ENCODE results near the gene ZNF774. TPM values are rescaled to one million over a fixed set of nuclear protein-coding genes. Genes with fewer than 3 reads are reported as not detected.
A peak's percentile ranks its signal among the peaks of the same experiment; 100 is the strongest.
"Not testable (repeated sequence)": the region's sequence is repeated elsewhere in the genome, so short reads cannot be mapped to it uniquely, and the experiment has no call there.

ZNF774 gene
- 1 to 10 TPM in 1 of 2 experiments, under 1 TPM in 1; 0.68 to 1.1 TPM for total RNA-seq

DNA sequence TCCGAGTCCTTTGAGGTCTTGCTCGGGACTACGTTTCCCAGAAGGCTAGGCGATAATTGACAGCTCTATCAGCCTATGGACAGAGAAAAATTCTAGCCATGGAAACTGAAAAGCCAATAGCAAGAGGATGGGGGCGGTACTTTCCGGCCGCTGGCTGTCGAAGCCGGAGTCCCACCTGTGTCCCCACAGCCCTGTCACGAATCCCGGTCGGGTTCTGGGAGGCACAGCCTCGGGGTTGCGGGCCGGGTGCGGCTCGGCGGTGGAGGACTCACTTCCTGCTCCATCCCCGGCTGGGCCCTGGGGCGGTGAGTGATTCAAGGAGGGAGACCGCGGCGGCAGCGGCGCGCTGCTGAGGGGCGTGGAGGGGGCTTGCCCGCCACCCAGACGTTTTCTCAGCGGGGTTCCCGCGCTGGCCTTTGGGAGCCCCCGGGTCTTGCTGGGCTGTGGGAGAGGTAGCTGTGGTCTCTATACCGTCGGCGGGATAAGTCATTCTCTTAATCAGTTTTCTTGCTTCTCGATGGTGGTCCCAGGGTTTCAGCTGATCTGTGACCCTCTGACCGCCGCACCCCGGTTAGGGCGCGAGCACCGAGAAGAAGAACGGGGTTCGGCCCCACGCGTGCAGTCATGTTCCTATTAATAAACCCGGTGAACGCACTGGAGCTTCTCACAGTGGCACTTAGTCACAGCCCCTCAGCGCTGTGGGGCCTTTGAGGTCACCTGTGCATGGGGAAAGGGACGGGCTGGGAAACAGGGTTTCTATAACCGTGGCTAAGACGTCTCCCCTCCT, at the start of gene ZNF774:
ZNF774 (plus strand) TSS at position 178 of the 787 bp plus-strand sequence. CDS start 2,377 bp downstream, outside the sequence.
- CTCF ChIA-PET: interaction anchor here (1.8 to 2.3 kb wide), 3 partner anchors 9 to 130 kb away, joined by 5 to 11 read pairs (median 6); no protein-coding TSS in a partner anchor
- POLR2A ChIA-PET: interaction anchor here (0.5 to 1.5 kb wide), 3 partner anchors 23 to 64 kb away, joined by 3 to 5 read pairs (median 4); partner anchors contain the start of gene IQGAP1
- H3K4me1 Mint-ChIP-seq (ENCODE audit: low read depth): peaks cover 6% of the 10 kb centered on the region

DNA sequence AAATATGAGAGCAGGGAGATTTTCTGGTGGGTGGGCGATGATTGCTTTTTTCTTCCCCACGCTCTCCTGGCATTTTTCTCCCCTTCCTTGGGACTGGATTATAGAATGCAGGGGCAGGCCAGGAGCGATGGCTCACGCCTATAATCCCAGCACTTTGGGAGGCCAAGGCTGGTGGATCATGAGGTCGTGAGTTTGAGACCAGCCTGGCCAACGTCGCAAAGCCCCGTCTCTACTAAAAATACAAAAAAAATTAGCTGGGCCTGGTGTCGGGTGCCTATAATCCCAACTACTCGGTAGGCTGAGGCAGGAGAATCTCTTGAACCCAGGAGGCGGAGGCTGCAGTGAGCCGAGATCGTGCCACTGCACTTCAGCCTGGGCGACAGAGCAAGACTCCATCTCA, 46.7 kb upstream of the ZNF774 start:
- H3K27ac Mint-ChIP-seq; H3K36me3 Mint-ChIP-seq; H3K9me3 Mint-ChIP-seq; H3K27me3 Mint-ChIP-seq; intact Hi-C loops (cut with micrococcal nuclease); H3K4me3 Mint-ChIP-seq; POLR2A ChIA-PET; DNase-seq: not testable (repeated sequence)
- CTCF ChIA-PET: interaction anchor here (1.2 to 9.1 kb wide), 5 partner anchors 10 to 177 kb away, joined by 3 to 72 read pairs (median 15); no protein-coding TSS in a partner anchor
- H3K4me1 Mint-ChIP-seq (ENCODE audit: low read depth): peaks cover 48% of the 10 kb centered on the region

More for the DNA sequence above, at the start of gene ZNF774:
- H3K9me3 Mint-ChIP-seq: no peaks in the 10 kb centered on the region
- intact Hi-C loops (cut with micrococcal nuclease): loop anchor here (1.0 to 5.0 kb wide), 4 partner anchors 10 to 67 kb away; partner anchors contain the start of gene IQGAP1
- peaks cover 4% of the 10 kb centered on the region for H3K27me3 Mint-ChIP-seq
- no peaks in the 10 kb centered on the region for H3K36me3 Mint-ChIP-seq
- no peak within 1 kb of the TSS for H3K27ac Mint-ChIP-seq
- peak; percentile 93 for DNase-seq
- peak within 1 kb of the TSS; percentile 87 for H3K4me3 Mint-ChIP-seq

DNA sequence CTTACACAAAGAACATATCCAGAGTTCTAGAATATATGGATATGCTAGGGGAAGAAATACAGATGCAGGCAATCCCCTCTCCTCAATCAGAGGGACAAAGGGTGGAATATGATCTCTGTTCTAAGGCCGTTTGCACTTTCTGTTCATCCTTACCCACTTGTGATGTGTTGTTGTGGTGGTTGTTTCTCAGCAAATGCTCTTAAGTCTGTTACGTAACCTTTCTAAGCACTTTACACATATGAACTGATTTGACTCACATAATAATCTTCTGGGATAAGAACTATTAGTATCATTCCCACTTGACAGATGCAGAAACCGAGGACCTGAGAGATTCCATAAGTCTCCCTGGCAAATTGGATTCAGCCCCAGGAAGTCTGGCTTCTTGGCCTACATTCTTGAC, 46.2 kb upstream of the ZNF774 start:
- Mint-ChIP-seq H3K4me3 (peak overlapping the region; percentile 30), H3K27me3 (no peaks in the 10 kb centered on the region), H3K9me3 (no peaks in the 10 kb centered on the region), H3K4me1 (ENCODE audit: low read depth) (peaks cover 45% of the 10 kb centered on the region), H3K36me3 (no peaks in the 10 kb centered on the region), H3K27ac (peak overlapping the region; percentile 49)
- ChIA-PET CTCF (interaction anchor here (1.2 to 9.1 kb wide), 8 partner anchors 10 to 342 kb away, joined by 3 to 72 read pairs (median 6); no protein-coding TSS in a partner anchor), POLR2A (no interaction called here)
- intact Hi-C loops (cut with micrococcal nuclease): no loop called here
- DNase-seq: no peak

- intact Hi-C loops (cut with micrococcal nuclease): no loop called here
- Mint-ChIP-seq H3K36me3 (no peaks in the 10 kb centered on the region), H3K27ac (peak overlapping the region; percentile 49), H3K27me3 (no peaks in the 10 kb centered on the region), H3K4me1 (ENCODE audit: low read depth) (peaks cover 38% of the 10 kb centered on the region), H3K4me3 (peak overlapping the region; percentile 30), H3K9me3 (no peaks in the 10 kb centered on the region)
- ChIA-PET CTCF (interaction anchor here (1.2 to 9.1 kb wide), 8 partner anchors 11 to 341 kb away, joined by 3 to 72 read pairs (median 6); no protein-coding TSS in a partner anchor), POLR2A (no interaction called here)
- peak; percentile 64 for DNase-seq
These were observed 45.5 kb upstream of the ZNF774 start for GRCh38 chr15:90306560-90306959.

GRCh38 chr15:90307661-90308060, 44.4 kb upstream of the ZNF774 start:
- DNase-seq: no peak
- ChIA-PET CTCF (interaction anchor here (1.1 to 9.1 kb wide), 3 partner anchors 12 to 223 kb away, joined by 3 to 72 read pairs (median 4); no protein-coding TSS in a partner anchor), POLR2A (interaction anchor here (0.9 kb wide), 1 partner anchor 80 kb away, joined by 4 read pairs; the partner anchor contains the start of gene IQGAP1)
- no peaks in the 10 kb centered on the region for H3K27me3 Mint-ChIP-seq
- intact Hi-C loops (cut with micrococcal nuclease): no loop called here
- peaks cover 39% of the 10 kb centered on the region for H3K4me1 Mint-ChIP-seq (ENCODE audit: low read depth)
- no peaks in the 10 kb centered on the region for H3K9me3 Mint-ChIP-seq
- no peak overlapping the region for H3K27ac Mint-ChIP-seq
- no peaks in the 10 kb centered on the region for H3K36me3 Mint-ChIP-seq
- H3K4me3 Mint-ChIP-seq: no peak overlapping the region

DNA sequence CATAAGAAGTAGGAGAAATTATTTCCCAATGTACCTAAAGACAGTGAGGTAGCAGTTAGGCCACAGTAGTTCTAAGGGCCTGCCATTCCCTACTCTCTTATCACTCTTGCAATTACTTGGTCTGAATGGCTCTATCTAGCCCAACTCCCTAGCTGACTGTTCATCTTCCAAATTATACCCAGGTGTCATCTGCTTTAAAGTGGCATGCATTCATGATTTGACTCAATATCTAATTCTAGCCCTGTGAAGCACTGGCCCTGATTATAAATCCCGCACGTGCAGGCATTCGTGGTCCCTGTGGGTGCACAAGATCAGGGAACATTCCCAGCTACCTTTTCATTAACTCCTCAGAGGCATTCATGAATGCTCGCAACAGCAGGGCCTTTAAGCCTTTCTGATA, 43.1 kb upstream of the ZNF774 start:
- DNase-seq: no peak
- ChIA-PET POLR2A (no interaction called here), CTCF (interaction anchor here (1.2 kb wide), 1 partner anchor 10 kb away, joined by 3 read pairs; no protein-coding TSS in a partner anchor)
- H3K36me3 Mint-ChIP-seq: no peaks in the 10 kb centered on the region
- intact Hi-C loops (cut with micrococcal nuclease): no loop called here
- peaks cover 35% of the 10 kb centered on the region for H3K4me1 Mint-ChIP-seq (ENCODE audit: low read depth)
- no peaks in the 10 kb centered on the region for H3K27me3 Mint-ChIP-seq
- no peaks in the 10 kb centered on the region for H3K9me3 Mint-ChIP-seq
- no peak overlapping the region for H3K27ac Mint-ChIP-seq
- H3K4me3 Mint-ChIP-seq: no peak overlapping the region

GRCh38 chr15:90315278-90315982, 36.7 kb upstream of the ZNF774 start:
- H3K4me1 Mint-ChIP-seq (ENCODE audit: low read depth): peaks cover 9% of the 10 kb centered on the region
- no peaks in the 10 kb centered on the region for H3K36me3 Mint-ChIP-seq
- no peak overlapping the region for H3K4me3 Mint-ChIP-seq
- H3K27me3 Mint-ChIP-seq: no peaks in the 10 kb centered on the region
- no peak for DNase-seq
- H3K27ac Mint-ChIP-seq: no peak overlapping the region
- intact Hi-C loops (cut with micrococcal nuclease): no loop called here
- CTCF ChIA-PET: interaction anchor here (0.6 to 2.9 kb wide), 3 partner anchors 14 to 22 kb away, joined by 3 to 13 read pairs (median 3); no protein-coding TSS in a partner anchor
- POLR2A ChIA-PET: interaction anchor here (0.7 kb wide), 1 partner anchor 222 kb away, joined by 3 read pairs; no protein-coding TSS in a partner anchor
- H3K9me3 Mint-ChIP-seq: no peaks in the 10 kb centered on the region

DNA sequence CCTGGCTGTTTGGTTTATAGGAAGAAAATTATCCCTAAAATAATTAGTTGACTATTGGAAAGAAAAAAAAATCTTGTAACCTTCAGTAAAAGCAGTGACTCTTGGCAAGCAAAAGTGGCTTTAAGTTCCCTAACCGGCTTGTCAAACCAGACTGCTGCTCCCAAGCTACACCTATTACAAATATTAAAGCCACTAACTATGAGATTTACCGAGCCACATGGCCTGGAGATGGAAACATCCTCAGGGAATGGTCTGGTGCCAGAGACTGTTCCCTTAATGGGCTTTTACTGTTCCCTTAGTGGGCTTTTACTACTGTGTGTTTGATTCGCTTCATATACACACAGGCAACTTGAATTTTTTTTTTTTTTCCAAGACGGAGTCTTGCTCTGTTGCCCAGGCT, 35.9 kb upstream of the ZNF774 start:
- intact Hi-C loops (cut with micrococcal nuclease): no loop called here
- peaks cover 10% of the 10 kb centered on the region for H3K4me1 Mint-ChIP-seq (ENCODE audit: low read depth)
- H3K9me3 Mint-ChIP-seq: no peaks in the 10 kb centered on the region
- ChIA-PET POLR2A (no interaction called here), CTCF (interaction anchor here (1.1 to 2.9 kb wide), 2 partner anchors 14 to 23 kb away, joined by 3 to 13 read pairs; no protein-coding TSS in a partner anchor)
- H3K27me3 Mint-ChIP-seq: no peaks in the 10 kb centered on the region
- no peak overlapping the region for H3K27ac Mint-ChIP-seq
- H3K36me3 Mint-ChIP-seq: no peaks in the 10 kb centered on the region
- no peak for DNase-seq
- no peak overlapping the region for H3K4me3 Mint-ChIP-seq

GRCh38 chr15:90318591-90318990, 33.5 kb upstream of the ZNF774 start:
- Mint-ChIP-seq H3K36me3 (no peaks in the 10 kb centered on the region), H3K4me3 (no peak overlapping the region), H3K27me3 (no peaks in the 10 kb centered on the region), H3K27ac (no peak overlapping the region), H3K9me3 (no peaks in the 10 kb centered on the region), H3K4me1 (ENCODE audit: low read depth) (peaks cover 3% of the 10 kb centered on the region)
- POLR2A ChIA-PET: no interaction called here
- intact Hi-C loops (cut with micrococcal nuclease): no loop called here
- CTCF ChIA-PET: interaction anchor here (0.9 to 5.0 kb wide), 16 partner anchors 8 to 614 kb away, joined by 3 to 107 read pairs (median 14); partner anchors contain the start of gene HDDC3
- DNase-seq: no peak

DNA sequence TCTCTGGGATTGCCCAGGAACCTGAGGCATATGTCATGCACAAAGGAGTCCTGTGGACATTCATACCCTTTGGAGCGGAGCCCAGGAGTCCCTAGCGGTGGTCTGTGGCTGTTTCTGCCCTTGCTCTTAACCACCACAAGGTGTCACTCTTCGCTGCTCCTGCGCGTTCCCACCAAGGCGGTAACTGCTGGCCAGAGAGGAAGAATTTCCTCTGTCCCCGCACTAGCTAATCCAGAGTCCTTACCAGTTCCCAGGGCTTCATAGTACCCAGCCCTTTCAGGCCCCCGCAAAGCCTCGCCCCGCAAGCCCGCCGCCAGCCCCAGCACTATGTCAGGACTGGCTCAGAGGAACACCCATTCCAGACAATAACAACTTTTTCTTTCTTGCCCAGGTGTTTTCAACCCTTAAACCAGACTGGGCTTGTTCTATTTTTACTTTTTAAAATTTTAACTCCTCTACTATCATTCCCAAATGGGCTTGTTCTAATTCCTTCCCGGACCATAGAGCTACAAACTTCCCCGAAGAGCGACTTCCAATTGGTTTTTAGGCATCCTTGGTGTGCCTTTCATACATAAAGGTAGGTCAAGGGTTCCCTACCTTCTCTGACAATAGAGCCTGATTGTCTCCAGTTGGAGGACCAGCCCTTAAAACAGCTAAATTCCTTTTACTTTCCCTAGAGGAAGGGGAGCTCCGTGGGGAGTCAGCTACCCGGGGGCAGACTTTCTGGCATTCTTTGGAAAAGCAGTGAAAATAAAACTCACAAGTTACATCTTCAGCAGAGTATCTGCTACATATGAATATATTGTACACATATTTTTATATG, 31.8 kb upstream of the ZNF774 start:
- Mint-ChIP-seq H3K27me3 (no peaks in the 10 kb centered on the region), H3K4me1 (ENCODE audit: low read depth) (peaks cover 3% of the 10 kb centered on the region)

DNA sequence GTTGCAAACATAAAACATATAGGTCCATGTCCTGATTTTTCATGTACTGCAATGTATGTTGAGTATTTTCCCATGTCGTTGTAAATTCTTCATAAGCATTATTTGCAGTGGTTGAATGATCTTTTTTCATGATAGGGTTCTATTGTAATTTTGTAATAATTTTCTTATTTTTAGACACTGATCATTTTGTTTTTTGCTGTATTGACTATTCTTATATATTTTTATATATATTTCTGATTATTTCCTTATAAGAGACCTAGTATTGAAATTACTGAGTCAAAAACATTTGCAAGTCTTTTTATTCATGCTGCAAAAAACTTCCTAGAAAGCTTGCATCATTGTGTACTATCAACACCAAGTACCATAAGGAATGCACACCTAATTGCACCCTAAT, 31.2 kb upstream of the ZNF774 start:
- CTCF ChIA-PET: interaction anchor here (0.7 to 5.0 kb wide), 47 partner anchors 8 to 612 kb away, joined by 3 to 107 read pairs (median 7); partner anchors contain the start of genes HDDC3, IQGAP1 and ZNF774
- no peak overlapping the region for H3K27ac Mint-ChIP-seq
- POLR2A ChIA-PET: no interaction called here
- no peaks in the 10 kb centered on the region for H3K36me3 Mint-ChIP-seq
- H3K9me3 Mint-ChIP-seq: no peaks in the 10 kb centered on the region
- DNase-seq: no peak
- H3K4me1 Mint-ChIP-seq (ENCODE audit: low read depth): peaks cover 3% of the 10 kb centered on the region
- no peak overlapping the region for H3K4me3 Mint-ChIP-seq
- intact Hi-C loops (cut with micrococcal nuclease): loop anchor here (1.0 to 10.0 kb wide), 2 partner anchors 161 to 564 kb away; partner anchors contain the start of gene FES
- H3K27me3 Mint-ChIP-seq: no peaks in the 10 kb centered on the region

More for the DNA sequence above, 31.8 kb upstream of the ZNF774 start:
- Mint-ChIP-seq H3K4me3 (no peak overlapping the region), H3K27ac (no peak overlapping the region), H3K36me3 (no peaks in the 10 kb centered on the region), H3K9me3 (no peaks in the 10 kb centered on the region)
- ChIA-PET POLR2A (interaction anchor here (0.5 to 0.6 kb wide), 2 partner anchors 72 to 208 kb away, joined by 3 to 4 read pairs; no protein-coding TSS in a partner anchor), CTCF (interaction anchor here (0.6 to 5.0 kb wide), 92 partner anchors 9 to 615 kb away, joined by 3 to 107 read pairs (median 4); partner anchors contain the start of genes HDDC3, IQGAP1, MAN2A2 and NGRN)
- peak; percentile 79 for DNase-seq
- intact Hi-C loops (cut with micrococcal nuclease): loop anchor here (1.0 to 10.0 kb wide), 2 partner anchors 162 to 565 kb away; partner anchors contain the start of gene FES
